ENCODE data around the gene DYNC1H1. TPM values are rescaled to one million over a fixed set of nuclear protein-coding genes. Genes with fewer than 3 reads are reported as not detected.

The DYNC1H1 gene
- total RNA-seq, 2 experiments from 2014 or later, result 242 to 245 TPM

- H3K27ac Mint-ChIP-seq, result no peak overlapping the region
- POLR2A ChIA-PET, result no interaction called here
These were observed 5.1 kb upstream of the DYNC1H1 start for GRCh38 chr14:101959277-101959676.

GRCh38 chr14:101960225-101960624, 4.1 kb upstream of the DYNC1H1 start:
- Mint-ChIP-seq H3K4me3 (no peak overlapping the region), H3K9me3 (no peaks in the 10 kb centered on the region), H3K27ac (no peak overlapping the region), H3K27me3 (no peaks in the 10 kb centered on the region), H3K36me3 (peaks cover 2% of the 10 kb centered on the region), H3K4me1 (ENCODE audit: low read depth) (peaks cover 12% of the 10 kb centered on the region)
- intact Hi-C loops (cut with micrococcal nuclease), result loop anchor here (1.0 to 10.0 kb wide), 3 partner anchors 189 to 253 kb away; no protein-coding TSS in a partner anchor
- DNase-seq, result peak; percentile 39
- ChIA-PET CTCF (interaction anchor here (0.7 to 3.2 kb wide), 5 partner anchors 31 to 402 kb away, joined by 3 to 20 read pairs (median 6); no protein-coding TSS in a partner anchor), POLR2A (no interaction called here)

More at GRCh38 chr14:101959277-101959676, 5.1 kb upstream of the DYNC1H1 start:
- CTCF ChIA-PET, result interaction anchor here (1.0 to 3.7 kb wide), 4 partner anchors 114 to 252 kb away, joined by 3 to 20 read pairs (median 12); no protein-coding TSS in a partner anchor
- no peak for DNase-seq
- H3K27me3 Mint-ChIP-seq, result no peaks in the 10 kb centered on the region
- H3K4me3 Mint-ChIP-seq, result no peak overlapping the region
- intact Hi-C loops (cut with micrococcal nuclease), result no loop called here
- H3K36me3 Mint-ChIP-seq, result no peaks in the 10 kb centered on the region
- peaks cover 12% of the 10 kb centered on the region for H3K4me1 Mint-ChIP-seq (ENCODE audit: low read depth)
- no peaks in the 10 kb centered on the region for H3K9me3 Mint-ChIP-seq

DNA sequence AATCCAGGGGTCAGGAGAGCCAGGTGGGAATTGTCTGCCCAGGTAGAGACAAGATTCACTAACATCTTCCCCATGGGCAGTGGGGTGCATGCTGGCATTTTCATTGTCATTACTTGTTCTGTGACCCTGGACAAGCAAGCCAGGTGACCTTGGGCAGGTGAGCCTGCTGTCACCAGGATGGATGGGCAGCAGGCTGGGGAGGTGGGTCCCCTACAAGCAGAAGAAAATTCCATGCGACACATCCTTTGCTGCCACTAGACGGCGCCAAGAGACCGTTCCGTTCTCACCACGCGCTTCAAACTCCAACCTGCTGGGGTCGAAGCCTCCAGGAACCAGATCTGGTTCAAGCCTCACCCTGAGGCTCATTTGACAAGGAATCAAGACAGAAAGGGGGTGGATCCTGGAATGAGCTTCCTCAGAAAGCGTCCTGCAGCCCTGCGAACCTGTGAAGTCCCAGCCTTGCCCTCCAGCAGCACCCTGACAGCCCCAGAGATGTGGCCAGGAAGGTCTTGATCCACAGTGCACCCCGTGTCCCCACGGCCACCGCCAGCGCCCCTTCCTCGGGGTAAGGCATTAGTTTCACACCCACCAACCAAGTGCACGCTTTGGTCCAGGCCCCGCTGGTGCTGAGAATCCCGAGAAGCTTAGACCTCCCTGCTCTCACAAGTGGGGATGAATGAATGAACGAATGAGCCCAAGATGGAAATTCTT, 3.2 kb upstream of the DYNC1H1 start:
- Mint-ChIP-seq H3K36me3 (peaks cover 2% of the 10 kb centered on the region), H3K4me3 (peak overlapping the region; percentile 9), H3K9me3 (no peaks in the 10 kb centered on the region), H3K4me1 (ENCODE audit: low read depth) (peaks cover 17% of the 10 kb centered on the region), H3K27me3 (no peaks in the 10 kb centered on the region), H3K27ac (no peak overlapping the region)
- POLR2A ChIA-PET, result no interaction called here
- intact Hi-C loops (cut with micrococcal nuclease), result loop anchor here (1.0 to 10.0 kb wide), 3 partner anchors 135 to 224 kb away; no protein-coding TSS in a partner anchor
- CTCF ChIA-PET, result interaction anchor here (0.6 to 3.2 kb wide), 21 partner anchors 9 to 478 kb away, joined by 3 to 20 read pairs (median 4); no protein-coding TSS in a partner anchor
- peak; percentile 86 for DNase-seq

- H3K9me3 Mint-ChIP-seq, result no peaks in the 10 kb centered on the region
- CTCF ChIA-PET, result interaction anchor here (0.6 to 3.2 kb wide), 19 partner anchors 10 to 477 kb away, joined by 3 to 20 read pairs (median 4); no protein-coding TSS in a partner anchor
- peaks cover 22% of the 10 kb centered on the region for H3K4me1 Mint-ChIP-seq (ENCODE audit: low read depth)
- intact Hi-C loops (cut with micrococcal nuclease), result loop anchor here (1.0 to 10.0 kb wide), 3 partner anchors 134 to 223 kb away; no protein-coding TSS in a partner anchor
- no peaks in the 10 kb centered on the region for H3K27me3 Mint-ChIP-seq
- DNase-seq, result no peak
- POLR2A ChIA-PET, result no interaction called here
- H3K4me3 Mint-ChIP-seq, result no peak overlapping the region
- H3K27ac Mint-ChIP-seq, result no peak overlapping the region
- H3K36me3 Mint-ChIP-seq, result peaks cover 2% of the 10 kb centered on the region
These were observed 2.4 kb upstream of the DYNC1H1 start for GRCh38 chr14:101961746-101962502.

GRCh38 chr14:101962503-101962874, 1.9 kb upstream of the DYNC1H1 start:
- Mint-ChIP-seq H3K36me3 (peaks cover 2% of the 10 kb centered on the region), H3K27me3 (no peaks in the 10 kb centered on the region), H3K27ac (no peak overlapping the region), H3K4me3 (no peak overlapping the region), H3K9me3 (no peaks in the 10 kb centered on the region), H3K4me1 (ENCODE audit: low read depth) (peaks cover 25% of the 10 kb centered on the region)
- intact Hi-C loops (cut with micrococcal nuclease), result loop anchor here (10.0 kb wide), 1 partner anchor 222 kb away; no protein-coding TSS in a partner anchor
- POLR2A ChIA-PET, result no interaction called here
- DNase-seq, result no peak
- CTCF ChIA-PET, result interaction anchor here (1.1 to 3.2 kb wide), 7 partner anchors 14 to 352 kb away, joined by 3 to 20 read pairs (median 11); no protein-coding TSS in a partner anchor

DNA sequence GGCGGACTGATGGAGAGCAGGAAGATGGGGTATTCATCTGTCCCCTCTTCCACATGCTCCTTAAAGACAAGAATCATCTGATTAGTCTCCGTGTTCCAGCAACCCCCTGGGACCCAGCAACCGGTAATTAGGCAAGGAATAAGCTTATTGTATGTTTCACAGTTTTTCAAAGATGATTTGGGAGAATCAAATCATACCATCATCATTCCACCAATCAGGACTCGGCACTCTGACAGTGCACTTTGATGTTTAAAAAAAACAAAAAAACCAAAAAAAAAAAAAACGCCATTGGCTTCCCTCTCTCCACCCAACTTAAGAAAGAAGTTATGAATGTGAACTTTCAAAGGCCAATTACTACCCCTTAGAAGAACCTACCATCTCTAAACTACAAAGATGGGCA, 1.3 kb upstream of the DYNC1H1 start:
- no peak overlapping the region for H3K4me3 Mint-ChIP-seq
- ChIA-PET POLR2A (no interaction called here), CTCF (interaction anchor here (0.6 to 3.1 kb wide), 4 partner anchors 134 to 354 kb away, joined by 3 to 17 read pairs (median 6); no protein-coding TSS in a partner anchor)
- H3K4me1 Mint-ChIP-seq (ENCODE audit: low read depth), result peaks cover 30% of the 10 kb centered on the region
- H3K9me3 Mint-ChIP-seq, result no peaks in the 10 kb centered on the region
- H3K27ac Mint-ChIP-seq, result no peak overlapping the region
- H3K36me3 Mint-ChIP-seq, result peaks cover 5% of the 10 kb centered on the region
- no peak for DNase-seq
- intact Hi-C loops (cut with micrococcal nuclease), result loop anchor here (10.0 kb wide), 1 partner anchor 222 kb away; no protein-coding TSS in a partner anchor
- no peaks in the 10 kb centered on the region for H3K27me3 Mint-ChIP-seq

DNA sequence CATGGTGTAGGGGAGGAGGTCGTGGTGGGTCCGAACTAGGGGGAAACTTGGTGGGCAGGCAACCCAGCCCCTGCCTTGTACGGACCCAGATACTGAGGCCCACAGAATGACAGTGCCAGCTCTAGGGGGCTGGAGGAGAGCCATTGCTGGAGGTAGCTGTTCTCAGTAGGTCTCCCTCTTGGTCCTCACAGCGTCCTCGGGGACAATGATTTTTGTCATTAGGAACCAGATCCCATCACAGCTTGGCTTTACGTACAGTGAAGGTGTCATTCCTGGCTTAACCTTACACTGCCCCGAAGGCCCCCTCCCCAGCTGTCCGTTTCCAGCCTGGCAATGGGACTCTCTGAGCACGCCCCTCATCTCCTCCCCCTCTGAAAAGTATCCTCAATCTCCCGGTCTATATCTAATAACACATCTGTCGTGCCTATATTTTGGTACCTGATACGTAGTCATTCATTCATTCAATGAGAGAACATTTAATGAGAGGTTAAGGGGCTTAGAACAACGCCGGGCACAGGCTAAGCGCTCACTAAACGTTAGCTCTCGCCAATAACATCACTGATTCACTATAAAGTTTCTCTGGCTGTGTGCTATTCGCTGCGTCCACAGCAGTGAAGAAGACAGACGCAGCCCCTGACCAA, 597 bp upstream of the DYNC1H1 start:
- Mint-ChIP-seq H3K9me3 (no peaks in the 10 kb centered on the region), H3K4me1 (ENCODE audit: low read depth) (peaks cover 31% of the 10 kb centered on the region), H3K4me3 (peak overlapping the region; percentile 68), H3K27ac (no peak overlapping the region), H3K36me3 (peaks cover 5% of the 10 kb centered on the region), H3K27me3 (no peaks in the 10 kb centered on the region)
- intact Hi-C loops (cut with micrococcal nuclease), result loop anchor here (1.0 to 10.0 kb wide), 7 partner anchors 15 to 399 kb away; partner anchors contain the start of genes CINP, HSP90AA1, TECPR2 and WDR20
- no peak for DNase-seq
- CTCF ChIA-PET, result interaction anchor here (0.6 to 3.1 kb wide), 4 partner anchors 133 to 353 kb away, joined by 3 to 17 read pairs (median 6); no protein-coding TSS in a partner anchor
- POLR2A ChIA-PET, result interaction anchor here (2.4 kb wide), 1 partner anchor 15 kb away, joined by 10 read pairs; no protein-coding TSS in a partner anchor

DNA sequence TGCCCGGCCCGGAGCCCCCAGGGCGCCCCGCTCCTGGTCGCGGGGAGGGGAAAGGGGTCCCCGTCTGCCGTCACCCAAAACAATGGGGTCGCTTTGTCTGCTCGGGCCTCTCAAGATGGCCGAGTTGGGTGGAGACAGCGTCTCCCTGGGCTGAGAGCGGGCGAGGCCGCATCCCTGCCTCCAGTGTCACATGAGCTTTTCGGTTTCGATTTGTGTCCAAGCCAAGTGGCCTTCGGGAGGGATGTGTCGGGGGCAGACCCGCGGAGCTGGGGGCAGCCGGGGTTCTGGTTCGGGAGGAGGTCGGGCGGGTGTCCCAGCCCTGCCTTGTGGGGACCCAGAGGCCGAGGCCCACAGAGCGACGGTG, 790 bp downstream of the DYNC1H1 start:
- DNase-seq, result peak; percentile 76
- Mint-ChIP-seq H3K36me3 (peaks cover 11% of the 10 kb centered on the region), H3K9me3 (no peaks in the 10 kb centered on the region), H3K27ac (peak overlapping the region; percentile 83), H3K4me3 (peak overlapping the region; percentile 86), H3K4me1 (ENCODE audit: low read depth) (peaks cover 39% of the 10 kb centered on the region), H3K27me3 (no peaks in the 10 kb centered on the region)
- ChIA-PET POLR2A (interaction anchor here (0.7 to 2.4 kb wide), 8 partner anchors 16 to 174 kb away, joined by 3 to 10 read pairs (median 4); partner anchors contain the start of gene WDR20), CTCF (interaction anchor here (1.2 to 3.1 kb wide), 3 partner anchors 22 to 258 kb away, joined by 3 to 17 read pairs (median 5); no protein-coding TSS in a partner anchor)
- intact Hi-C loops (cut with micrococcal nuclease), result loop anchor here (2.0 to 10.0 kb wide), 4 partner anchors 56 to 398 kb away; partner anchors contain the start of genes CINP, TECPR2 and WDR20

DNA sequence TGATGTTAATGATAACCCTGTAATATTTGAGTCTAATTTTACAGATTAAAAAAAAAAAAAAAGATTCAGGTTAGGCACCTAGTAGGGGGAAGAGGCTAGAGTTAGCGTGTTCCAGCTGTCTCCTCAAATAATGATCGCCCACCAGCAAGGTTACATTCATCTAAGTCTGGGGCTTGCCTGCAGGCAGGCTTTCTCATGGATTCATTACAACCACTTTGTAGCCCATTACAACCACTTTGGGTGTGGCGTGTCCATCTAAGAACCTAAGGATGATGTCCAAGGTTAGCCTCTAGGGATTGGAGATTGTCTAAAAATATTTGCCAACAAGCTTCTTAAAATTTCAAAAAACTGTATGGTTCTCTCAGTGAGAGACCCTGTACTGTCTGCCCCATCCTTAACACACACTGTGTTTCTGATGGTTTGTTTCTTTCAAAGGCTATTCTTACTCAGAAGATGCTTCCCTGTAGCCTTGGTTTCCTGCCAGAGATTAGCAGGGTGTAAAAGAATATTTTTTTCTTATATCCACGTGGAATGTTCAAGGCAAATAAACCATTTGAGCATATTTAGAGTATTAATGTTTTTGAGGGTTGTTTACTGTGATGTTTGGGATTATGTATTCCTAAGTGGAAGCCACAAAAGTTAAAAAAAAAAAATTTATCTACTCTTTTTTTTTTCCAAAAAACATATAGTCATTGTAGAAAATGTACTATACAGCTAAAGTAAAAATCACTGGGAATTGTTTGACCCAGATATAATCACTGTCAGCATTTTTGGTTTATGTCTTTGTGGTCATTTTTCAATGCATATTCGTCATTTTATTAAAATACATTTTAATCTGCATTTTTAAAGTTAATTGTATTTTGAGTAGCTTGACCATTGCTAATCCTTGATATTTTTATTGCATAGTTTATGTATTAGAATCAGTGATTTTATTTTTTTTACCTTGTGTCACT, 1.7 kb downstream of the DYNC1H1 start:
- POLR2A ChIA-PET, result interaction anchor here (0.7 to 2.4 kb wide), 7 partner anchors 17 to 174 kb away, joined by 3 to 10 read pairs (median 4); partner anchors contain the start of gene WDR20
- H3K27ac Mint-ChIP-seq, result peak overlapping the region; percentile 83
- H3K4me3 Mint-ChIP-seq, result peak overlapping the region; percentile 86
- intact Hi-C loops (cut with micrococcal nuclease), result loop anchor here (2.0 to 10.0 kb wide), 4 partner anchors 55 to 397 kb away; partner anchors contain the start of genes CINP, TECPR2 and WDR20
- H3K36me3 Mint-ChIP-seq, result peaks cover 11% of the 10 kb centered on the region
- H3K27me3 Mint-ChIP-seq, result no peaks in the 10 kb centered on the region
- no peaks in the 10 kb centered on the region for H3K9me3 Mint-ChIP-seq
- CTCF ChIA-PET, result interaction anchor here (0.6 to 3.1 kb wide), 8 partner anchors 21 to 258 kb away, joined by 3 to 17 read pairs (median 4); no protein-coding TSS in a partner anchor
- no peak for DNase-seq
- peaks cover 41% of the 10 kb centered on the region for H3K4me1 Mint-ChIP-seq (ENCODE audit: low read depth)

GRCh38 chr14:101966742-101967141, 2.4 kb downstream of the DYNC1H1 start:
- Mint-ChIP-seq H3K4me3 (peak overlapping the region; percentile 50), H3K27ac (peak overlapping the region; percentile 50), H3K9me3 (no peaks in the 10 kb centered on the region), H3K4me1 (ENCODE audit: low read depth) (peaks cover 38% of the 10 kb centered on the region), H3K36me3 (peaks cover 11% of the 10 kb centered on the region), H3K27me3 (no peaks in the 10 kb centered on the region)
- DNase-seq, result no peak
- ChIA-PET CTCF (interaction anchor here (0.6 to 1.1 kb wide), 2 partner anchors 121 to 202 kb away, joined by 3 read pairs; no protein-coding TSS in a partner anchor), POLR2A (interaction anchor here (1.2 kb wide), 1 partner anchor 111 kb away, joined by 3 read pairs; no protein-coding TSS in a partner anchor)
- intact Hi-C loops (cut with micrococcal nuclease), result loop anchor here (10.0 kb wide), 1 partner anchor 218 kb away; no protein-coding TSS in a partner anchor

Measured in activated CD4-positive, alpha-beta memory T cell treated with anti-CD3 and anti-CD28 coated beads for 36 hours (primary cell).